MCF 10A (cell line): Measurements from ENCODE around the gene TMEM209. TPM values are rescaled to one million over a fixed set of nuclear protein-coding genes. Genes with fewer than 3 reads are reported as not detected.

Source experiments
- BruUV-seq: library from RNA; stranded (reverse); fragments of 400-500 nt; replicated peaks from 2 replicates; lab custom pipeline; 2021; lab: Mats Ljungman, UMichigan
- CTCF ChIA-PET: fragments of 300-600 bp; sonication (Branson Sonifier 250); formaldehyde crosslinking; extraction: SDS; loops from one replicate; lab custom pipeline; 2021; ENCODE audit warnings: antibody characterized with exemption, inconsistent platforms; lab: Yijun Ruan, JAX
- POLR2A ChIA-PET: fragments of 300-600, 350-650 bp; sonication (Branson Sonifier 250); formaldehyde crosslinking; extraction: SDS; loops from one replicate; lab custom pipeline; 2020; ENCODE audit warnings: antibody characterized with exemption, inconsistent platforms; lab: Yijun Ruan, JAX
- DNase-seq: peaks from one replicate; pipeline ENCODE4 v3.0.0-alpha.2; 2018; ENCODE audit not compliant: unreplicated experiment
- H3K27ac Mint-ChIP-seq: one replicate; pipeline ENCODE4 v1.8.0; 2022; ENCODE audit warnings: mild to moderate bottlenecking, low read depth, mixed read lengths; ENCODE audit not compliant: unreplicated experiment
- H3K27me3 Mint-ChIP-seq: one replicate; pipeline ENCODE4 v1.8.0; 2022; ENCODE audit warnings: mixed read lengths; ENCODE audit not compliant: insufficient read depth, unreplicated experiment
- H3K36me3 Mint-ChIP-seq: one replicate; pipeline ENCODE4 v1.8.0; 2022; ENCODE audit warnings: mild to moderate bottlenecking, moderate library complexity, mixed read lengths; ENCODE audit not compliant: insufficient read depth, unreplicated experiment
- H3K4me1 Mint-ChIP-seq: one replicate; pipeline ENCODE4 v1.8.0; 2022; ENCODE audit warnings: mixed read lengths; ENCODE audit not compliant: insufficient read depth, unreplicated experiment
- H3K4me3 Mint-ChIP-seq: one replicate; pipeline ENCODE4 v1.8.0; 2022; ENCODE audit warnings: mild to moderate bottlenecking, moderate library complexity, mixed read lengths; ENCODE audit not compliant: unreplicated experiment
- H3K9me3 Mint-ChIP-seq: one replicate; pipeline ENCODE4 v1.8.0; 2022; ENCODE audit warnings: mixed read lengths; ENCODE audit not compliant: unreplicated experiment
- CTCF ChIP-seq: fragments of 200-600 bp; IDR thresholded peaks from one replicate; pipeline ENCODE4 v1.8.0; 2022; ENCODE audit warnings: antibody characterized with exemption, mild to moderate bottlenecking; ENCODE audit not compliant: unreplicated experiment
- intact Hi-C: fragments of 100-400 bp; cut with micrococcal nuclease; formaldehyde crosslinking; loops from 2 replicates; pipeline ENCODE4 v1.14.1; 2022
- total RNA-seq: library from RNA; stranded (reverse); gene quantifications from 2 replicates; pipeline ENCODE4 v1.2.3, GENCODE V29; 2022

TMEM209 gene
- total RNA-seq, 1 experiment from 2014 or later: 38.3 TPM

GRCh38 chr7:130124711-130125110 is 80.5 kb downstream of the TMEM209 start:
- H3K27ac Mint-ChIP-seq: no peak overlapping the region

GRCh38 chr7:130123501-130123900 is 81.7 kb downstream of the TMEM209 start:
- Mint-ChIP-seq H3K4me3 (no peak overlapping the region), H3K36me3 (peaks cover 63% of the 10 kb centered on the region), H3K4me1 (peaks cover 7% of the 10 kb centered on the region), H3K27ac (no peak overlapping the region), H3K27me3 (no peaks in the 10 kb centered on the region), H3K9me3 (no peaks in the 10 kb centered on the region)
- no peak for TF ChIP-seq CTCF
- intact Hi-C loops: no loop called here
- no peak for DNase-seq
- ChIA-PET CTCF (no interaction called here), POLR2A (no interaction called here)
- BruUV-seq: no TSS peak

More at GRCh38 chr7:130124711-130125110, 80.5 kb downstream of the TMEM209 start:
- H3K9me3 Mint-ChIP-seq: no peaks in the 10 kb centered on the region
- peaks cover 7% of the 10 kb centered on the region for H3K4me1 Mint-ChIP-seq
- ChIA-PET POLR2A (interaction anchor here (0.7 kb wide), 1 partner anchor 9 kb away, joined by 3 read pairs; no protein-coding TSS in a partner anchor), CTCF (interaction anchor here (0.7 kb wide), 1 partner anchor 371 kb away, joined by 3 read pairs; no protein-coding TSS in a partner anchor)
- no peak for DNase-seq
- no peak overlapping the region for H3K4me3 Mint-ChIP-seq
- H3K27me3 Mint-ChIP-seq: no peaks in the 10 kb centered on the region
- TF ChIP-seq CTCF: no peak
- intact Hi-C loops: no loop called here
- peaks cover 71% of the 10 kb centered on the region for H3K36me3 Mint-ChIP-seq
- BruUV-seq: no TSS peak

- BruUV-seq: no TSS peak
- TF ChIP-seq CTCF: no peak
- Mint-ChIP-seq H3K27ac (no peak overlapping the region), H3K4me3 (no peak overlapping the region), H3K36me3 (peaks cover 33% of the 10 kb centered on the region), H3K4me1 (no peaks in the 10 kb centered on the region), H3K27me3 (no peaks in the 10 kb centered on the region), H3K9me3 (no peaks in the 10 kb centered on the region)
- intact Hi-C loops: no loop called here
- DNase-seq: no peak
- POLR2A ChIA-PET: no interaction called here
- CTCF ChIA-PET: interaction anchor here (0.6 to 1.0 kb wide), 2 partner anchors 20 to 47 kb away, joined by 3 to 5 read pairs; no protein-coding TSS in a partner anchor
Observed at GRCh38 chr7:130118801-130119200, 86.4 kb downstream of the TMEM209 start.

- H3K27ac Mint-ChIP-seq: no peak overlapping the region
- no peaks in the 10 kb centered on the region for H3K4me1 Mint-ChIP-seq
- ChIA-PET POLR2A (interaction anchor here (0.9 kb wide), 1 partner anchor 10 kb away, joined by 3 read pairs; no protein-coding TSS in a partner anchor), CTCF (interaction anchor here (0.6 to 1.0 kb wide), 5 partner anchors 13 to 714 kb away, joined by 3 to 5 read pairs (median 3); no protein-coding TSS in a partner anchor)
- H3K4me3 Mint-ChIP-seq: no peak overlapping the region
- TF ChIP-seq CTCF: no peak
- no peak for DNase-seq
- H3K27me3 Mint-ChIP-seq: no peaks in the 10 kb centered on the region
- intact Hi-C loops: no loop called here
- no TSS peak for BruUV-seq
- no peaks in the 10 kb centered on the region for H3K9me3 Mint-ChIP-seq
- peaks cover 28% of the 10 kb centered on the region for H3K36me3 Mint-ChIP-seq
Observed at GRCh38 chr7:130118294-130118693, 86.9 kb downstream of the TMEM209 start.
